ENCODE measurements around the gene OGFOD1. TPM values are rescaled to one million over a fixed set of nuclear protein-coding genes. Genes with fewer than 3 reads are reported as not detected.
A peak's percentile ranks its signal among the peaks of the same experiment; 100 is the strongest.

OGFOD1 gene
- total RNA-seq, 4 donors from 2014 or later, result 28.8 to 58.3 (median 32.1) TPM

GRCh38 chr16:56448005-56448404 is 3.3 kb upstream of the OGFOD1 start:
- Histone ChIP-seq H3K27me3 (no peaks in the 10 kb centered on the region), H3K36me3 (peaks cover 0 to 49% (median 10%) of the 10 kb centered on the region in 3 donors), H3K9me3 (no peaks in the 10 kb centered on the region), H3K27ac (no peak overlapping the region), H3K4me3 (no peak overlapping the region), H3K4me1 (peaks cover 11 to 43% (median 22%) of the 10 kb centered on the region in 3 donors)
- DNase-seq, result no peak
- intact Hi-C loops (cut with DNase I), result no loop called here
- TF ChIP-seq CTCF (IDR thresholded peaks at IDR 0.05), result no peak
- TF ChIP-seq POLR2A (IDR thresholded peaks at IDR 0.05), result no peak

- intact Hi-C loops (cut with DNase I), result no loop called here
- DNase-seq, result no peak
- TF ChIP-seq POLR2A (IDR thresholded peaks at IDR 0.05), result no peak
- TF ChIP-seq CTCF (IDR thresholded peaks at IDR 0.05), result no peak
- peak overlapping the region; percentile 86 to 90 (median 89) for H3K27ac ChIP-seq
- H3K9me3 ChIP-seq, result no peaks in the 10 kb centered on the region
- peaks cover 0 to 48% (median 7%) of the 10 kb centered on the region in 3 donors for H3K36me3 ChIP-seq
- peak overlapping the region; percentile 77 to 94 (median 84) for H3K4me3 ChIP-seq
- H3K4me1 ChIP-seq, result peaks cover 11 to 50% (median 25%) of the 10 kb centered on the region in 3 donors
- H3K27me3 ChIP-seq, result no peaks in the 10 kb centered on the region
- WGBS, 2 donors, result 5 to 6% methylated on average over 18 of the region's 18 CpGs
Measured at GRCh38 chr16:56450275-56450985, 924 bp upstream of the OGFOD1 start.

GRCh38 chr16:56451753-56452689 is 667 bp downstream of the OGFOD1 start:
- Histone ChIP-seq H3K36me3 (peaks cover 0 to 48% (median 4%) of the 10 kb centered on the region in 3 donors), H3K27me3 (no peaks in the 10 kb centered on the region), H3K4me3 (peak overlapping the region; percentile 77 to 94 (median 84)), H3K4me1 (peaks cover 11 to 50% (median 25%) of the 10 kb centered on the region in 3 donors), H3K27ac (peak overlapping the region; percentile 86 to 90 (median 89)), H3K9me3 (no peaks in the 10 kb centered on the region)
- WGBS, 2 donors, result 3 to 6% methylated on average over 24 to 25 of the region's 31 CpGs
- DNase-seq, result no peak
- TF ChIP-seq CTCF (IDR thresholded peaks at IDR 0.05), result no peak
- TF ChIP-seq POLR2A (IDR thresholded peaks at IDR 0.05), result no peak
- intact Hi-C loops (cut with DNase I), result no loop called here

GRCh38 chr16:56457927-56458470 is 6.6 kb downstream of the OGFOD1 start:
- H3K36me3 ChIP-seq, result peaks cover 0 to 99% (median 4%) of the 10 kb centered on the region in 3 donors
- no peak for DNase-seq
- 82 to 92% methylated on average over 6 of the region's 6 CpGs for WGBS, 2 donors
- H3K4me1 ChIP-seq, result peaks cover 0 to 17% (median 3%) of the 10 kb centered on the region in 3 donors
- intact Hi-C loops (cut with DNase I), result no loop called here
- no peaks in the 10 kb centered on the region for H3K9me3 ChIP-seq
- H3K4me3 ChIP-seq, result no peak overlapping the region
- H3K27ac ChIP-seq, result peak overlapping the region in 2 of 4 donors; percentile 31 to 59
- TF ChIP-seq CTCF (IDR thresholded peaks at IDR 0.05) (no peak), POLR2A (IDR thresholded peaks at IDR 0.05) (no peak)
- H3K27me3 ChIP-seq, result no peaks in the 10 kb centered on the region
